ENCODE results near the gene LY6G5B.

The LY6G5B gene, protein sequence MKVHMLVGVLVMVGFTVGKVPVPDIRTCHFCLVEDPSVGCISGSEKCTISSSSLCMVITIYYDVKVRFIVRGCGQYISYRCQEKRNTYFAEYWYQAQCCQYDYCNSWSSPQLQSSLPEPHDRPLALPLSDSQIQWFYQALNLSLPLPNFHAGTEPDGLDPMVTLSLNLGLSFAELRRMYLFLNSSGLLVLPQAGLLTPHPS

DNA sequence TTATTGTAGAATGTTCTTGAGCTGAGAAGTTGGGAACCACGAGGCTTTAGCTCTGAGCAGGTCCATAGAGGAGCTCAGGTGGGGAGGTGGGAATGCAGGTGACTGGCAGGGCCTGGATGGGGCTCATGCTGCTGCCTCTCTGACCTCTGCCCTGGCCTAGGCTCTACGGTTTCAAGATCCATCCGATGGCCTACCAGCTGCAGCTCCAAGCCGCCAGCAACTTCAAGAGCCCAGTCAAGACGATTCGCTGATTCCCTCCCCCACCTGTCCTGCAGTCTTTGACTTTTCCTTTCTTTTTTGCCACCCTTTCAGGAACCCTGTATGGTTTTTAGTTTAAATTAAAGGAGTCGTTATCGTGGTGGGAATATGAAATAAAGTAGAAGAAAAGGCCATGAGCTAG is at the start of gene LY6G5B:
TSS of gene LY6G5B (plus strand) at position 301 of the 400 bp plus-strand sequence. CDS start 975 bp downstream, outside the sequence.
- H3K4me3 Mint-ChIP-seq: no peak within 1 kb of the TSS
- H3K4me1 Mint-ChIP-seq: peaks cover 33% of the 10 kb centered on the region
- peak within 1 kb of the TSS; percentile 58 for H3K27ac Mint-ChIP-seq
- H3K9me3 Mint-ChIP-seq: no peaks in the 10 kb centered on the region
- peaks cover 99% of the 10 kb centered on the region for H3K36me3 Mint-ChIP-seq
- DNase-seq (ENCODE audit: low spot score in 2 of 2) (no peak), ATAC-seq (no peak)

DNA sequence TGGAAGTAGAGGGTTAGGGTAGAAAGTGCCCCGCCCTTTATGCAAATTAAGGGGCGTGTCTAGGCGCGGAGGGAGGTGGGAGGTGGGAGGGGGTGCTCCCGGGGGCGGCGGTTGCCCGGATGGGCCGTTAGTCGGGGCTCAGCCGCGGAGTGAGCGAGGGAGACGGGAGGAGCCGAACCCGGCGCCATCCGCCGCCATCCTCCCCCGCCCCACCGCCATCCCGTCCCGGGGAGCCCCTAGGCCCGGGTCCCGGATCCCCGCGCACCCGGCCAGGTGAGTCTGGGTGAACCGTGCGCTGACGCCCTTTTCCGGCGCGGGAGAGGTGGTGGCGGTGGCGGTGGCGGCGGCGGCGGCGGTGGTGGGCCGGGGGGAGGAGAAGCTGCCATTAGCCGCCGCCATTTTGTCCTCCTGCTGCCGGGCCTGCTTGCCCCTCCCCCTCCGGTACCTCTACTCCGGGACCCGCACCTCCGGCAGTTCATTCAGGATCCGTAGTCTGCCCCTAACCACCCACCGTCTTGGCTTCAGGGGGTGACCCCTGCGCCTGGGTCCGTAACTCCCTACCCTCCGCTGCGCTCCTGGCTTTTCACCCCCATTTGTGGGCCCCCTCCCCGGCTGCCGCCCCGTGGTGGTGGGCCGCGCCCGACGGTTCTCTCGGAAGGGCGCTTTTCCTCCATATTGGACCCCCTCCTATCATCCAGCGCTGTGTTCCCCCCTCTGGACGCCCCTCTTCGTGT is 49.0 kb upstream of the LY6G5B start, which contains the start of gene PRRC2A:
TSS of gene PRRC2A (plus strand) at position 130 of the 734 bp plus-strand sequence. CDS start 2,075 bp downstream, outside the sequence.
- H3K36me3 Mint-ChIP-seq: peaks cover 61% of the 10 kb centered on the region
- ATAC-seq (peak; percentile 75), DNase-seq (ENCODE audit: low spot score in 2 of 2) (peak; percentile 84 to 97)
- peaks cover 22% of the 10 kb centered on the region for H3K4me1 Mint-ChIP-seq
- peak within 1 kb of the TSS; percentile 82 for H3K4me3 Mint-ChIP-seq
- peak within 1 kb of the TSS; percentile 96 for H3K27ac Mint-ChIP-seq
- H3K9me3 Mint-ChIP-seq: no peaks in the 10 kb centered on the region

DNA sequence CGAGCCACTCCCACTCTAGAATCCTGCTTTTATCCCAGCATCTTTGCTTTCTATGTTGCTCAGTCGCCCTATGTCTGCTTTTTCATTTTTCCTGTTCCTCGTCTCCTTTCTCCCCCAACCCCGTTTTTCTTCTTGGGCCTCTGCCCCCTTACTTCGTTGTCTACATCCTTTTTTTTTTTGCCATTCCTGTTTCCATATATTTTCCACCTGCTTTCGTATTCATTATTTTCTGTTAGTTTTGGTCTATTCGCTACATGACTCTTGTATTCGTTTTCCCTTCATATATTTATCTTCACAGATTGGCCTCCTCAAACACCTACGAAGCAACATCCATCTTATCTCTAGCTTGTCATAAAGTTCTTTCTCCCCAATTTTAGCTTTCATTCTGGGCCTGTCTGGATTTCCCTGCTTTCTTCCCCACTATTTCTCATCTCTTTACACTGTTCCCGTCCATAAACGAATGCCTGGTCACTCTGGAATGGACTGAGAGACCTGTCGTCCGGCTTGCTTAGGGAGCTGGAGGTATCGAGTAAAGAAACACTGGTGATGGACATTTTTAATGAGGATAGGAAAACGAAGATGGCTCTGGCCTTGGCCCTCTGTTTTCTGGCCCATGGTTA is 48.3 kb upstream of the LY6G5B start:
- Mint-ChIP-seq H3K4me1 (peaks cover 22% of the 10 kb centered on the region), H3K4me3 (peak overlapping the region; percentile 82)
- DNase-seq (ENCODE audit: low spot score in 2 of 2): no peak

GRCh38 chr6:31621991-31622390 is 47.8 kb upstream of the LY6G5B start:
- peaks cover 73% of the 10 kb centered on the region for H3K36me3 Mint-ChIP-seq
- DNase-seq (ENCODE audit: low spot score in 2 of 2): no peak

More for the DNA sequence above, 48.3 kb upstream of the LY6G5B start:
- no peak for ATAC-seq
- peaks cover 67% of the 10 kb centered on the region for H3K36me3 Mint-ChIP-seq
- peak overlapping the region; percentile 96 for H3K27ac Mint-ChIP-seq
- H3K9me3 Mint-ChIP-seq: no peaks in the 10 kb centered on the region

DNA sequence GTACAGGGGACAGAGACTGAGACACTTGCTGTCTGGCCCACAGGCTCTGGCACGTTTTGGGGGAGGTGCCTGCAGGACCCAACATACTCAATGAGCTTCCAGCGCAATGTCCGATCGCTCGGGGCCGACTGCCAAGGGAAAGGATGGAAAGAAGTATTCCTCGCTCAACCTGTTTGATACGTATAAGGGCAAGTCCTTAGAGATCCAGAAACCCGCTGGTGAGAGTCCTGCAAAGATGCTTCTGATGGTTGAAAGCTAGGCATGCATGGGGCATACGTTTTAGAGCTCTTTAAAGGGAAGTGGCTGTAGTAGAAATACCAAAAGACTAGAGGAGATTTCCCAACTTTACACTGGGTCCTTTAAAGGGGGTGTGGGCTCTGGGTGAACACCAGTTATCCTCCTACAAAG is 47.1 kb upstream of the LY6G5B start:
- no peaks in the 10 kb centered on the region for H3K9me3 Mint-ChIP-seq
- H3K27ac Mint-ChIP-seq: peak overlapping the region; percentile 96
- peaks cover 80% of the 10 kb centered on the region for H3K36me3 Mint-ChIP-seq
- peaks cover 33% of the 10 kb centered on the region for H3K4me1 Mint-ChIP-seq
- DNase-seq (ENCODE audit: low spot score in 2 of 2): no peak
- no peak for ATAC-seq
- H3K4me3 Mint-ChIP-seq: peak overlapping the region; percentile 82

More at GRCh38 chr6:31621991-31622390, 47.8 kb upstream of the LY6G5B start:
- no peaks in the 10 kb centered on the region for H3K9me3 Mint-ChIP-seq
- peak overlapping the region; percentile 96 for H3K27ac Mint-ChIP-seq
- ATAC-seq: no peak
- peak overlapping the region; percentile 82 for H3K4me3 Mint-ChIP-seq
- peaks cover 26% of the 10 kb centered on the region for H3K4me1 Mint-ChIP-seq

DNA sequence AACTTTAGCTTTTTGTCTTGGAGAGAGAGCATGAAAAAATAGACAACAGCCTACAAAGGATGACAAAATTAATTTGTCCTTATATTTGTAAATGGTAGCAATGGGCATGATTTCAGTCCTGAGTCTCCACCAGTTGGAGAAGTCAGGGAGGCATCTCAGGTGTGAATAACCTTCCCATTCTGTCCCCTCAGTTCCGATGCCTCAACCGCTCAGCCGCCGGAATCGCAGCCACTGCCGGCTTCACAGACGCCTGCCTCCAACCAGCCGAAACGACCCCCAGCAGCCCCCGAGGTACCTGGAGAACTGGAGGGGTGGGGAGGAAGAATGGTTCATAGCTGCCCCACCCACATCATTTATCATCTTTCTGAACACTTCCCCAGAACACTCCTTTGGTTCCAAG is 45.7 kb upstream of the LY6G5B start:
- DNase-seq (ENCODE audit: low spot score in 2 of 2): no peak
- Mint-ChIP-seq H3K4me3 (no peak overlapping the region), H3K4me1 (peaks cover 38% of the 10 kb centered on the region), H3K36me3 (peaks cover 94% of the 10 kb centered on the region), H3K9me3 (no peaks in the 10 kb centered on the region), H3K27ac (peak overlapping the region; percentile 51)
- no peak for ATAC-seq

GRCh38 chr6:31626952-31627351 is 42.8 kb upstream of the LY6G5B start:
- no peak overlapping the region for H3K4me3 Mint-ChIP-seq
- peaks cover 100% of the 10 kb centered on the region for H3K36me3 Mint-ChIP-seq
- H3K9me3 Mint-ChIP-seq: no peaks in the 10 kb centered on the region
- peaks cover 29% of the 10 kb centered on the region for H3K4me1 Mint-ChIP-seq
- ATAC-seq: no peak
- no peak for DNase-seq (ENCODE audit: low spot score in 2 of 2)
- peak overlapping the region; percentile 82 for H3K27ac Mint-ChIP-seq

DNA sequence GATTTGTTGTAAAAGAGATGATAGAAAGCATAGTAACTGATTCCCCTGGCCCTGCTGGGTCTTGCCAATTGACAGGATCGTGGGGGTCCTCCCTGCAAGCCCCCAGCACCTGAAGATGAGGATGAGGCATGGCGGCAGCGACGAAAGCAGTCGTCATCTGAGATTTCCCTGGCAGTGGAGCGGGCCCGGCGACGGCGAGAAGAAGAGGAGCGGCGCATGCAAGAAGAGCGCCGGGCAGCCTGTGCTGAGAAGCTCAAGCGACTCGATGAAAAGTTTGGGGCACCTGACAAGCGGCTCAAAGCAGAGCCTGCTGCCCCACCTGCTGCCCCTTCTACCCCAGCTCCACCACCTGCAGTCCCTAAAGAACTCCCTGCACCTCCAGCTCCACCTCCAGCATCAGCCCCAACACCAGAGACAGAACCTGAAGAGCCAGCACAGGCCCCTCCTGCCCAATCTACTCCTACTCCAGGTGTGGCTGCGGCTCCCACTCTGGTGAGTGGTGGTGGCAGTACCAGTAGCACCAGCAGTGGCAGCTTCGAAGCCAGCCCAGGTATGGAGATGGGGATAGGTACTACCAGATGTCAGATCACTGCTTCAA is 42.0 kb upstream of the LY6G5B start:
- no peak overlapping the region for H3K4me3 Mint-ChIP-seq
- H3K4me1 Mint-ChIP-seq: peaks cover 24% of the 10 kb centered on the region
- H3K27ac Mint-ChIP-seq: peak overlapping the region; percentile 82
- DNase-seq (ENCODE audit: low spot score in 2 of 2) (no peak), ATAC-seq (no peak)
- no peaks in the 10 kb centered on the region for H3K9me3 Mint-ChIP-seq
- peaks cover 100% of the 10 kb centered on the region for H3K36me3 Mint-ChIP-seq

GRCh38 chr6:31629014-31629413 is 40.8 kb upstream of the LY6G5B start:
- DNase-seq (ENCODE audit: low spot score in 2 of 2) (no peak), ATAC-seq (no peak)
- no peaks in the 10 kb centered on the region for H3K9me3 Mint-ChIP-seq
- no peak overlapping the region for H3K4me3 Mint-ChIP-seq
- H3K27ac Mint-ChIP-seq: no peak overlapping the region
- H3K36me3 Mint-ChIP-seq: peaks cover 100% of the 10 kb centered on the region
- H3K4me1 Mint-ChIP-seq: peaks cover 33% of the 10 kb centered on the region

GRCh38 chr6:31630177-31630934 is 39.4 kb upstream of the LY6G5B start:
- Mint-ChIP-seq H3K27ac (peak overlapping the region; percentile 1), H3K36me3 (peaks cover 100% of the 10 kb centered on the region), H3K9me3 (no peaks in the 10 kb centered on the region), H3K4me3 (no peak overlapping the region), H3K4me1 (peaks cover 35% of the 10 kb centered on the region)
- no peak for ATAC-seq
- no peak for DNase-seq (ENCODE audit: low spot score in 2 of 2)

- ATAC-seq (no peak), DNase-seq (ENCODE audit: low spot score in 2 of 2) (no peak)
- Mint-ChIP-seq H3K36me3 (peaks cover 100% of the 10 kb centered on the region), H3K9me3 (no peaks in the 10 kb centered on the region), H3K27ac (peak overlapping the region; percentile 83), H3K4me3 (no peak overlapping the region), H3K4me1 (peaks cover 33% of the 10 kb centered on the region)
These were observed 38.6 kb upstream of the LY6G5B start for GRCh38 chr6:31631209-31631608.

DNA sequence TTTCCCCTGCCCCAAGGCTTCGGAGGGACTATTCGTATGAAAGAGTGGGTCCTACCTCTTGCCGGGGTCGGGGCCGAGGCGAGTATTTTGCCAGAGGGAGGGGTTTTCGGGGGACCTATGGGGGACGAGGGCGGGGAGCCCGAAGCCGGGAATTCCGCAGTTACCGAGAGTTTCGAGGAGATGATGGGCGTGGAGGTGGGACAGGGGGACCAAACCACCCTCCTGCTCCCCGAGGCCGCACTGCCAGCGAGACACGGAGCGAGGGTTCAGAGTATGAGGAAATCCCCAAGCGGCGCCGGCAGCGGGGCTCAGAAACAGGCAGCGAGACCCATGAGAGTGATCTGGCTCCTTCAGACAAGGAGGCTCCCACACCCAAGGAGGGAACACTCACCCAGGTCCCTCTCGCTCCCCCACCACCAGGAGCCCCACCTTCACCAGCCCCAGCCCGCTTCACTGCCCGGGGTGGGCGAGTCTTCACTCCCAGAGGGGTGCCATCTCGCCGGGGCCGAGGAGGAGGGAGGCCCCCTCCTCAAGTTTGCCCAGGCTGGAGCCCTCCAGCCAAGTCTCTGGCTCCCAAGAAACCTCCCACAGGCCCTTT is 38.0 kb upstream of the LY6G5B start:
- Mint-ChIP-seq H3K4me3 (no peak overlapping the region), H3K27ac (peak overlapping the region; percentile 83), H3K36me3 (peaks cover 100% of the 10 kb centered on the region), H3K4me1 (peaks cover 29% of the 10 kb centered on the region), H3K9me3 (no peaks in the 10 kb centered on the region)
- ATAC-seq (no peak), DNase-seq (ENCODE audit: low spot score in 2 of 2) (no peak)

DNA sequence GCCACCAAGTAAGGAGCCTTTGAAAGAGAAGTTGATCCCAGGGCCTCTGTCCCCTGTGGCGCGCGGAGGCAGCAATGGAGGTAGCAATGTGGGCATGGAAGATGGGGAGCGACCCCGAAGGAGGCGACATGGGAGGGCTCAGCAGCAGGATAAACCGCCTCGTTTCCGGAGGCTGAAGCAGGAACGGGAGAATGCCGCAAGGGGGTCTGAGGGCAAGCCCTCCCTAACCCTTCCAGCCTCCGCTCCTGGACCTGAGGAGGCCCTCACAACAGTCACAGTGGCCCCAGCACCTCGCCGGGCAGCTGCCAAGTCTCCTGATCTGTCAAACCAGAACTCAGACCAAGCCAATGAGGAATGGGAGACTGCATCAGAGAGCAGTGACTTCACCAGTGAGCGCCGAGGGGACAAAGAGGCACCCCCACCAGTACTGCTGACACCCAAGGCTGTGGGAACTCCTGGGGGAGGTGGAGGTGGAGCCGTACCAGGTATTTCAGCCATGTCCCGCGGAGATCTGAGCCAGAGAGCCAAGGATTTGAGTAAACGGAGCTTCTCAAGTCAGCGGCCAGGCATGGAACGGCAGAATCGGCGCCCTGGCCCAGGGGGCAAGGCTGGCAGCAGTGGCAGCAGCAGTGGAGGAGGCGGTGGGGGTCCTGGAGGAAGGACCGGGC is 37.4 kb upstream of the LY6G5B start:
- H3K27ac Mint-ChIP-seq: peak overlapping the region; percentile 83
- no peak for ATAC-seq

GRCh38 chr6:31633447-31633846 is 36.3 kb upstream of the LY6G5B start:
- DNase-seq (ENCODE audit: low spot score in 2 of 2) (no peak), ATAC-seq (no peak)
- Mint-ChIP-seq H3K27ac (peak overlapping the region; percentile 83), H3K9me3 (no peaks in the 10 kb centered on the region), H3K4me1 (peaks cover 15% of the 10 kb centered on the region), H3K36me3 (peaks cover 100% of the 10 kb centered on the region), H3K4me3 (no peak overlapping the region)

More for the DNA sequence above, 37.4 kb upstream of the LY6G5B start:
- no peaks in the 10 kb centered on the region for H3K9me3 Mint-ChIP-seq
- H3K4me3 Mint-ChIP-seq: no peak overlapping the region
- H3K4me1 Mint-ChIP-seq: peaks cover 23% of the 10 kb centered on the region
- no peak for DNase-seq (ENCODE audit: low spot score in 2 of 2)
- peaks cover 100% of the 10 kb centered on the region for H3K36me3 Mint-ChIP-seq

All from stimulated activated effector memory CD8-positive, alpha-beta T cell treated with anti-CD3 and anti-CD28 coated beads, Interleukin-12 subunit alpha, Interleukin-12 subunit beta, amount 100 ng/mL, for 72 hours (primary cell).